Measurements from ENCODE around the gene CCM2L.
A peak's percentile ranks its signal among the peaks of the same experiment; 100 is the strongest.

CCM2L gene

GRCh38 chr20:32006841-32007786 lies 3.1 kb upstream of the CCM2L start:
- Histone ChIP-seq H3K4me1 (peaks cover 11 to 18% (median 14%) of the 10 kb centered on the region in 10 experiments), H3K27me3 (no peaks in the 10 kb centered on the region), H3K4me2 (peak overlapping the region; percentile 30 to 87 (median 60); a peak in 21 of 22 replicates), H4K20me1 (no peaks in the 10 kb centered on the region), H3K36me3 (no peaks in the 10 kb centered on the region), H3K27ac (no peak overlapping the region; a peak in 1 of 22 replicates), H3K9ac (no peak overlapping the region), H3K9me3 (replicated peaks in 1 of 11) (no peaks in the 10 kb centered on the region), H3K4me3 (no peak overlapping the region)
- no peak for TF ChIP-seq Cebpa-rat (IDR thresholded peaks at IDR 0.05)

DNA sequence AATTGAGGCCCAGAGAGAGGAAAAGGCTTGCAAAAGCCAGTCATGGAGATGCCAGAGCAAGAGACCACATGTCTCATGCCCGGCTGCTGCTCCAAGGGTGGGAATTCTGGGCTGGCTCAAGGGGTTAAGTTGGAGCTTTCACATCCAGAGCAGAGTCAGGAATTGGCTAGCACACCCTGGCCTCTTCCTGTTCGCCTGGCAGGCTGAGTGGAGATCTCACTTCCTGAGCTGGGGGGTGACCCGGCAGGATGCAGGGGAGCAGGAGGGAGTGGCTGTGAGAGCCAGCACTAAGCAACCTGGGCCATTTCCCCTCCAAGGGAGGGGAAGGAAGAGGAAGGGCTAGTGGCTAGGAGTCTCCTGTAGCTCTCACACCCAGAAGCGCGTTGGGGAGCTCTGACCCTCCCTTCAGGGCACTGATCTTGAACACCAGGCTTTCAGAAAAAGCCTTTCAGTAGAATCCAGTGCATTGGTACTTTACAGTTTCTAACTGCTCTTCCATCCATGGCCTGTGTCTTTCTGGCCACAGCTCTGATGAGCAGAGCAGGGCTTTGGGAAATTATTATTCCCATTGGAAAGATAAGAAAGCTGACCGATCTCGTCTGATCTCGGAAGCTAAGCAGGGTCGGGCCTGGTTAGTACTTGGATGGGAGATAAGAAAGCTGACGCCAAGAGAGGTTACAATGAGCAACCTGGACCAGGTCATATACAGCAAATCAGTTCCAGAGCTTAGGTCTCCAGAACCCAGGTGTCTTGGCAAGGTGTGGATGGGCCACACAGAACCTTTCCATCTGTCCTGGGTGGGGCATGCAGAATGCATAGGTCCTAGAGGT lies 2.2 kb upstream of the CCM2L start:
- Histone ChIP-seq H3K9me3 (replicated peaks in 1 of 11) (no peaks in the 10 kb centered on the region), H3K4me1 (peaks cover 11 to 18% (median 14%) of the 10 kb centered on the region in 10 experiments), H3K27me3 (no peaks in the 10 kb centered on the region), H3K4me2 (peak overlapping the region; percentile 30 to 87 (median 60)), H3K4me3 (no peak overlapping the region), H4K20me1 (no peaks in the 10 kb centered on the region), H3K36me3 (no peaks in the 10 kb centered on the region), H3K9ac (no peak overlapping the region), H3K27ac (no peak overlapping the region; a peak in 1 of 22 replicates)
- TF ChIP-seq Cebpa-rat (IDR thresholded peaks at IDR 0.05) = no peak

DNA sequence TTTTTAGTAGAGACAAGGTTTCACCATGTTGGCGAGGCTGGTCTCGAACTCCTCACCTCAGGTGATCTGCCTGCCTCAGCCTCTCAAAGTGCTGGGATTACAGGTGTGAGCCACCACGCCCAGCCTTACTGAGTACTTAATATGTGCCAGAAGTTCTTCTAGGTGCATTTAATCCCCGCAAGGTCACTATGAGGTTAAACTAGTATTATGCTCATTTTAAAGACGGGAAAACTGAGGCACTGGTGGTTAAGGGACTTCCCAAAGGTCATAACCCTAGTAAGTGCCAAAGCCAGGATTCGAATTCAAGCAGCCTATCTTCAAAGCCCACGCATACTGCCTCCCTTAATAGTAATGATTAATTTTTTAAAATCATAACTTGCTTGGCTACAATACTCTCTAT lies 674 bp upstream of the CCM2L start:
- H3K36me3 ChIP-seq = no peaks in the 10 kb centered on the region

GRCh38 chr20:32010666-32011065 lies 428 bp downstream of the CCM2L start:
- H3K9ac ChIP-seq = no peak overlapping the region
- no peak overlapping the region for H3K4me3 ChIP-seq
- H3K27ac ChIP-seq = no peak overlapping the region
- H3K9me3 ChIP-seq (replicated peaks in 1 of 11) = no peaks in the 10 kb centered on the region
- peaks cover 11 to 18% (median 14%) of the 10 kb centered on the region in 10 experiments for H3K4me1 ChIP-seq
- no peaks in the 10 kb centered on the region for H3K27me3 ChIP-seq
- TF ChIP-seq Cebpa-rat (IDR thresholded peaks at IDR 0.05) = no peak
- no peaks in the 10 kb centered on the region; a peak in 1 of 22 replicates for H4K20me1 ChIP-seq
- H3K4me2 ChIP-seq = no peak overlapping the region
- H3K36me3 ChIP-seq = no peaks in the 10 kb centered on the region

More for the DNA sequence above, 674 bp upstream of the CCM2L start:
- peaks cover 11 to 18% (median 14%) of the 10 kb centered on the region in 10 experiments for H3K4me1 ChIP-seq
- H3K9ac ChIP-seq = no peak overlapping the region
- H3K9me3 ChIP-seq (replicated peaks in 1 of 11) = no peaks in the 10 kb centered on the region
- H4K20me1 ChIP-seq = no peaks in the 10 kb centered on the region; a peak in 1 of 22 replicates
- H3K4me2 ChIP-seq = no peak overlapping the region
- TF ChIP-seq Cebpa-rat (IDR thresholded peaks at IDR 0.05) = no peak
- H3K4me3 ChIP-seq = no peak overlapping the region
- H3K27me3 ChIP-seq = no peaks in the 10 kb centered on the region
- no peak overlapping the region for H3K27ac ChIP-seq

DNA sequence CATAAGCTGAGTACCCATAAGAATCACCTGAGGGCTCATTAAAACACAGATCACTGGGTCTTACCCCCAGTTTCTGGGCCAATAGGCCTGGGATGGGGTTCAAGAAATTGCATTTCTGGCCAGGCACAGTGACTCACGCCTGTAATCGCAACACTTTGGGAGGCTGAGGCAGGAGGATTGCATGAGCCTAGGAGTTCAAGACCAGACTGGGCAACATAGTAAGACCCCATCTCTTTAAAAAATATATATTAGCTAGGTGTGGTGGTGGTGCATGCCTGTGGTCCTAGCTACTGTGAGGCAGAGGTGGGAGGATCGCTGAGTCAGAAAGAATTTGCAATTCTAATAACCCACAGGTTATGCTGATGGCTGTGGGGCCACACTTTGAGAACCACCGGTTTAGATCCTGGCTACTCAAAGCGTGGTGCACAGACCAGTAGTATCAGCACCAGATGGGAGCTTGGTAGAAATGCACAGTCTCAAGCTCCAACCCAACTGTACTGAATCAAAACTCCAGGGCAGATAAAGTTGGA lies 2.0 kb downstream of the CCM2L start:
- peaks cover 11 to 16% (median 13%) of the 10 kb centered on the region in 10 experiments for H3K4me1 ChIP-seq
- TF ChIP-seq Cebpa-rat (IDR thresholded peaks at IDR 0.05) = no peak
- no peak overlapping the region for H3K27ac ChIP-seq
- H3K4me2 ChIP-seq = no peak overlapping the region
- no peak overlapping the region for H3K9ac ChIP-seq
- peaks cover 0 to 5% (median 2%) of the 10 kb centered on the region in 11 experiments; a peak in 8 of 22 replicates for H3K27me3 ChIP-seq
- no peaks in the 10 kb centered on the region; a peak in 2 of 22 replicates for H4K20me1 ChIP-seq
- no peaks in the 10 kb centered on the region for H3K36me3 ChIP-seq
- H3K9me3 ChIP-seq (replicated peaks in 1 of 11) = no peaks in the 10 kb centered on the region
- no peak overlapping the region for H3K4me3 ChIP-seq

- H3K27me3 ChIP-seq = peaks cover 4 to 15% (median 10%) of the 10 kb centered on the region in 11 experiments; a peak in 17 of 22 replicates
- no peaks in the 10 kb centered on the region; a peak in 2 of 22 replicates for H4K20me1 ChIP-seq
- no peaks in the 10 kb centered on the region for H3K36me3 ChIP-seq
- H3K4me2 ChIP-seq = no peak overlapping the region
- no peak overlapping the region for H3K4me3 ChIP-seq
- no peaks in the 10 kb centered on the region for H3K9me3 ChIP-seq (replicated peaks in 1 of 11)
- H3K9ac ChIP-seq = no peak overlapping the region
- no peak for TF ChIP-seq Cebpa-rat (IDR thresholded peaks at IDR 0.05)
- no peak overlapping the region for H3K27ac ChIP-seq
- H3K4me1 ChIP-seq = peaks cover 2 to 5% (median 3%) of the 10 kb centered on the region in 10 experiments; a peak in 19 of 20 replicates
Measured at GRCh38 chr20:32013326-32013725, 3.1 kb downstream of the CCM2L start.

GRCh38 chr20:32017711-32018251 lies 7.5 kb downstream of the CCM2L start:
- no peak overlapping the region for H3K4me3 ChIP-seq
- peak overlapping the region in 1 of 11 experiments; percentile 91; a peak in 1 of 22 replicates for H3K4me2 ChIP-seq
- H3K36me3 ChIP-seq = no peaks in the 10 kb centered on the region

DNA sequence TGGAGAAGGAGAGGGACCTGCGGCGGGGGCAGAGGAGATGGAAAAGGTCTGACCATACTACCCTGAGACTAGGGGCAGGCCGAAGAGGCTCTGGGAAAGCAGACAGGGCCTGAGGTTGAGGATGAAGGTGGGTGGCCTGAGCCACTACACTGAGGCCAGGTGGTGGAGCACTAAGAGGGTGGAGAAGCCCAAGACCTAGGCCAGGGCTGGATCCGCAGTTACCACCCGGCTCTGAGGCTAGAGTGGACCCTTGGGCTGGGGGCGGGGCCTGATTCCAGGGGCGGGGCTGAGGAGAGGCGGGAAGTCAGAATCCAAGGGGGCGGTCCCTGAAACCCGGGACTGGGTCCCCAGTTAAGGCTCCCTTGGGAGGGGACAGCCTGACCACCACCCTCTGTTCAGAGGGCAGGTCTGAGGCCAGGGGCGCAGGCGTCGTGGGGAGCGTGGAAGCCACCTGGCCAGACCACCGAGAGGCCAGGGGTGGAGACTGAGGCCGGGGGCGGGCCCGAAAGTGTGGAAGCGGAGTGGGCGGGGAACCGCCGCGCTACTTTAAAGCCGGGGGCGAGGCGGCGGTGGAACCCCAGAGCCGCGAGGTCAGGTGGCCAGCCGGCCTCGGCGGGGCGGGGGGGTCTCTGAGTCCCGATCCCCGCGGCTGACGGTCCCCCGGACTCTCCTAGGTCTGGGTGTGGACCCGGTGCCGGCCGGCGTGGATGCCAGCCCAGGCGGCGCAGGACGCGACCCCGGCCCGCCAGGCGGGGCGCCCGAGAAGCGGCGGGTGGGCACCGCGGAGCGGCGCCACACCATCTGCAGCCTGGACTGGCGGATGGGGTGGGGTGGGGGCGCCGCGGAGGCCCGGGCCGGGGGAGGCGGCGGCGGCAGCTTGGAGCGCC lies 8.3 kb downstream of the CCM2L start:
- Histone ChIP-seq H3K27me3 (peaks cover 30 to 49% (median 40%) of the 10 kb centered on the region in 11 experiments), H4K20me1 (no peaks in the 10 kb centered on the region; a peak in 2 of 22 replicates), H3K4me3 (peak overlapping the region; percentile 60 to 76 (median 66)), H3K36me3 (no peaks in the 10 kb centered on the region), H3K4me2 (peak overlapping the region; percentile 70 to 93 (median 91)), H3K9me3 (replicated peaks in 1 of 11) (no peaks in the 10 kb centered on the region), H3K9ac (peak overlapping the region; percentile 48 to 78 (median 71); a peak in 21 of 22 replicates), H3K27ac (peak overlapping the region in 6 of 11 experiments; percentile 12 to 40 (median 30); a peak in 6 of 22 replicates), H3K4me1 (peaks cover 9 to 20% (median 13%) of the 10 kb centered on the region in 10 experiments)
- no peak for TF ChIP-seq Cebpa-rat (IDR thresholded peaks at IDR 0.05)

More at GRCh38 chr20:32017711-32018251, 7.5 kb downstream of the CCM2L start:
- H3K9me3 ChIP-seq (replicated peaks in 1 of 11) = no peaks in the 10 kb centered on the region
- TF ChIP-seq Cebpa-rat (IDR thresholded peaks at IDR 0.05) = no peak
- H3K9ac ChIP-seq = no peak overlapping the region
- peaks cover 30 to 49% (median 40%) of the 10 kb centered on the region in 11 experiments for H3K27me3 ChIP-seq
- peaks cover 9 to 20% (median 13%) of the 10 kb centered on the region in 10 experiments for H3K4me1 ChIP-seq
- H4K20me1 ChIP-seq = no peaks in the 10 kb centered on the region; a peak in 2 of 22 replicates
- H3K27ac ChIP-seq = no peak overlapping the region

Data from BLaER1 treated with 17β-estradiol and CSF1 and Interleukin-3, amounts not matched to agents 10 nM and 100 nM (cell line).